ENCODE data around the gene RXRB.
A peak's percentile ranks its signal among the peaks of the same experiment; 100 is the strongest.

RXRB gene

DNA sequence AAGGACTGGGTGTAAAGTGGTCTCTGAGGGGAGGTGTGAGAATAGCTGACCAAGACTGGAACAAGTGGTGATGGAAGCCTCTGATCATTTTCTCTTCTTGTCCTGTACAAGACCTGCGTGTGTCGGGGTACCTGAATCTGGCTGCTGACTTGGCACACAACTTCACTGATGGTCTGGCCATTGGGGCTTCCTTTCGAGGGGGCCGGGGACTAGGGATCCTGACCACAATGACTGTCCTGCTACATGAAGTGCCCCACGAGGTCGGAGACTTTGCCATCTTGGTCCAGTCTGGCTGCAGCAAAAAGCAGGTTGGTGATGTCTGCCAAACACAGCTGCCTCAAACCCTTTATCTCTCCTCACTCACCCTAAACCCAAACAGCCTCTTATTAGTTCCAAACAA is 2.3 kb upstream of the RXRB start:
- H3K4me1 ChIP-seq (ENCODE audit: insufficient read depth, low read length, poor library complexity, severe bottlenecking): peaks cover 60% of the 10 kb centered on the region
- H3K79me2 ChIP-seq (ENCODE audit: insufficient read depth, low read length): peaks cover 69% of the 10 kb centered on the region
- H3F3A ChIP-seq (ENCODE audit: low read depth): 0 out of 2 replicates have a peak, but pooled peaks cover 5% of the 10 kb centered on the region
- TF ChIP-seq, protein P1, sequence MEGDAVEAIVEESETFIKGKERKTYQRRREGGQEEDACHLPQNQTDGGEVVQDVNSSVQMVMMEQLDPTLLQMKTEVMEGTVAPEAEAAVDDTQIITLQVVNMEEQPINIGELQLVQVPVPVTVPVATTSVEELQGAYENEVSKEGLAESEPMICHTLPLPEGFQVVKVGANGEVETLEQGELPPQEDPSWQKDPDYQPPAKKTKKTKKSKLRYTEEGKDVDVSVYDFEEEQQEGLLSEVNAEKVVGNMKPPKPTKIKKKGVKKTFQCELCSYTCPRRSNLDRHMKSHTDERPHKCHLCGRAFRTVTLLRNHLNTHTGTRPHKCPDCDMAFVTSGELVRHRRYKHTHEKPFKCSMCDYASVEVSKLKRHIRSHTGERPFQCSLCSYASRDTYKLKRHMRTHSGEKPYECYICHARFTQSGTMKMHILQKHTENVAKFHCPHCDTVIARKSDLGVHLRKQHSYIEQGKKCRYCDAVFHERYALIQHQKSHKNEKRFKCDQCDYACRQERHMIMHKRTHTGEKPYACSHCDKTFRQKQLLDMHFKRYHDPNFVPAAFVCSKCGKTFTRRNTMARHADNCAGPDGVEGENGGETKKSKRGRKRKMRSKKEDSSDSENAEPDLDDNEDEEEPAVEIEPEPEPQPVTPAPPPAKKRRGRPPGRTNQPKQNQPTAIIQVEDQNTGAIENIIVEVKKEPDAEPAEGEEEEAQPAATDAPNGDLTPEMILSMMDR (conservative IDR thresholded peaks at IDR 0.05; ENCODE audit: low read length): no peak
- TF ChIP-seq EZH2phosphoT487 (IDR thresholded peaks at IDR 0.05; ENCODE audit: borderline replicate concordance): no peak
- H3K36me3 ChIP-seq (ENCODE audit: insufficient read depth, low read length): peaks cover 14% of the 10 kb centered on the region; the same call in 1 of the 2 replicates
- H3K4me2 ChIP-seq (ENCODE audit: low read depth, low read length, poor library complexity, severe bottlenecking): peak overlapping the region; percentile 98
- no peak overlapping the region for H3K4me3 ChIP-seq (ENCODE audit: low read length, poor library complexity, severe bottlenecking)
- no peak overlapping the region for H2AFZ ChIP-seq (ENCODE audit: low read length)
- no peaks in the 10 kb centered on the region for H3K9me3 ChIP-seq (ENCODE audit: insufficient read depth, low read depth, low read length)
- no peaks in the 10 kb centered on the region for H3K9me2 ChIP-seq (replicated peaks; ENCODE audit: low read depth, low read length)
- no peaks in the 10 kb centered on the region for H3K27me3 ChIP-seq (ENCODE audit: insufficient read depth, low read length, poor library complexity, severe bottlenecking)
- H3K9ac ChIP-seq (ENCODE audit: low read depth, low read length, poor library complexity, severe bottlenecking): no peak overlapping the region
- H4K20me1 ChIP-seq (ENCODE audit: insufficient read depth, low read length, poor library complexity, severe bottlenecking): peaks cover 43% of the 10 kb centered on the region

DNA sequence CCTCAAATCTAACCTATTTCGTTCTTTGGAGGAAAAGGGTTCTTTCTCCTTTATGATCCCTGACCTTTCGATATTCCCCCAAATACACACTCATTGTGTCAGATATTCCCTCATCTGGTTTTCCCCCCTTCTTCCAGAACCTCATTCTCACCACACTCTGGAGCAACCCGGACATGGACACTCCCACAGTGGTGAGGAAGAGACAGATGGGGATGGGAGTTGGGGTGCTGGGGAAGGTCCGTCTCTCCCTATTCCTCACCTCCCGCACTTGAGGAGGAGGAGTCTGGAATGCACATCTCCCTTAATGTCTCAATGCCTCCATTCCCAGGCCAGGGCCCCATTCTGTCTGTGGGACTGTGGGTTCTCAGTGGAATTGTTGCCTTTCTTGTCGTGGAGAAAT is 1.5 kb upstream of the RXRB start:
- peak overlapping the region; percentile 87 for H3K4me3 ChIP-seq (ENCODE audit: low read length, poor library complexity, severe bottlenecking)
- H3K4me2 ChIP-seq (ENCODE audit: low read depth, low read length, poor library complexity, severe bottlenecking): peak overlapping the region; percentile 98
- H3K79me2 ChIP-seq (ENCODE audit: insufficient read depth, low read length): peaks cover 74% of the 10 kb centered on the region
- H3K27me3 ChIP-seq (ENCODE audit: insufficient read depth, low read length, poor library complexity, severe bottlenecking): no peaks in the 10 kb centered on the region
- no peak overlapping the region for H2AFZ ChIP-seq (ENCODE audit: low read length)
- H3K9me3 ChIP-seq (ENCODE audit: insufficient read depth, low read depth, low read length): no peaks in the 10 kb centered on the region
- peaks cover 50% of the 10 kb centered on the region for H4K20me1 ChIP-seq (ENCODE audit: insufficient read depth, low read length, poor library complexity, severe bottlenecking)
- peaks cover 18% of the 10 kb centered on the region; the same call in 1 of the 2 replicates for H3K36me3 ChIP-seq (ENCODE audit: insufficient read depth, low read length)
- H3K9ac ChIP-seq (ENCODE audit: low read depth, low read length, poor library complexity, severe bottlenecking): peak overlapping the region; percentile 87
- TF ChIP-seq, protein P1 (conservative IDR thresholded peaks at IDR 0.05; ENCODE audit: low read length): no peak
- no peak for TF ChIP-seq EZH2phosphoT487 (IDR thresholded peaks at IDR 0.05; ENCODE audit: borderline replicate concordance)
- H3K9me2 ChIP-seq (replicated peaks; ENCODE audit: low read depth, low read length): no peaks in the 10 kb centered on the region
- 0 out of 2 replicates have a peak, but pooled peaks cover 5% of the 10 kb centered on the region for H3F3A ChIP-seq (ENCODE audit: low read depth)
- H3K4me1 ChIP-seq (ENCODE audit: insufficient read depth, low read length, poor library complexity, severe bottlenecking): peaks cover 65% of the 10 kb centered on the region

DNA sequence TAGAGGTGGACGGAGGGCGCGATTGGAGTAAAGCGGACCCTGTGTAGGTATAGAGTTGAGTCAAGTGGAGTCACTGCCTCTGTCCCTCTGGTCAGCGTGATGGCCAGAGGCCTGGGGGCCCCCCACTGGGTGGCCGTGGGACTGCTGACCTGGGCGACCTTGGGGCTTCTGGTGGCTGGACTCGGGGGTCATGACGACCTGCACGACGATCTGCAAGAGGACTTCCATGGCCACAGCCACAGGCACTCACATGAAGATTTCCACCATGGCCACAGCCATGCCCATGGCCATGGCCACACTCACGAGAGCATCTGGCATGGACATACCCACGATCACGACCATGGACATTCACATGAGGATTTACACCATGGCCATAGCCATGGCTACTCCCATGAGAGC is 681 bp upstream of the RXRB start:
- Histone ChIP-seq H3K36me3 (ENCODE audit: insufficient read depth, low read length) (peaks cover 23% of the 10 kb centered on the region; the same call in 1 of the 2 replicates), H2AFZ (ENCODE audit: low read length) (peak overlapping the region; percentile 76), H3K4me1 (ENCODE audit: insufficient read depth, low read length, poor library complexity, severe bottlenecking) (peaks cover 66% of the 10 kb centered on the region), H3K4me3 (ENCODE audit: low read length, poor library complexity, severe bottlenecking) (peak overlapping the region; percentile 87), H3K4me2 (ENCODE audit: low read depth, low read length, poor library complexity, severe bottlenecking) (peak overlapping the region; percentile 98), H3K9me3 (ENCODE audit: insufficient read depth, low read depth, low read length) (no peaks in the 10 kb centered on the region), H3K27me3 (ENCODE audit: insufficient read depth, low read length, poor library complexity, severe bottlenecking) (no peaks in the 10 kb centered on the region), H4K20me1 (ENCODE audit: insufficient read depth, low read length, poor library complexity, severe bottlenecking) (peaks cover 58% of the 10 kb centered on the region), H3K9me2 (replicated peaks; ENCODE audit: low read depth, low read length) (no peaks in the 10 kb centered on the region), H3F3A (ENCODE audit: low read depth) (0 out of 2 replicates have a peak, but pooled peaks cover 5% of the 10 kb centered on the region), H3K9ac (ENCODE audit: low read depth, low read length, poor library complexity, severe bottlenecking) (peak overlapping the region; percentile 87), H3K79me2 (ENCODE audit: insufficient read depth, low read length) (peaks cover 82% of the 10 kb centered on the region)
- no peak for TF ChIP-seq EZH2phosphoT487 (IDR thresholded peaks at IDR 0.05; ENCODE audit: borderline replicate concordance)
- TF ChIP-seq, protein P1 (conservative IDR thresholded peaks at IDR 0.05; ENCODE audit: low read length): no peak; the same call in 1 of the 2 replicates
